ENCODE data around the gene SSTR5.

DNA sequence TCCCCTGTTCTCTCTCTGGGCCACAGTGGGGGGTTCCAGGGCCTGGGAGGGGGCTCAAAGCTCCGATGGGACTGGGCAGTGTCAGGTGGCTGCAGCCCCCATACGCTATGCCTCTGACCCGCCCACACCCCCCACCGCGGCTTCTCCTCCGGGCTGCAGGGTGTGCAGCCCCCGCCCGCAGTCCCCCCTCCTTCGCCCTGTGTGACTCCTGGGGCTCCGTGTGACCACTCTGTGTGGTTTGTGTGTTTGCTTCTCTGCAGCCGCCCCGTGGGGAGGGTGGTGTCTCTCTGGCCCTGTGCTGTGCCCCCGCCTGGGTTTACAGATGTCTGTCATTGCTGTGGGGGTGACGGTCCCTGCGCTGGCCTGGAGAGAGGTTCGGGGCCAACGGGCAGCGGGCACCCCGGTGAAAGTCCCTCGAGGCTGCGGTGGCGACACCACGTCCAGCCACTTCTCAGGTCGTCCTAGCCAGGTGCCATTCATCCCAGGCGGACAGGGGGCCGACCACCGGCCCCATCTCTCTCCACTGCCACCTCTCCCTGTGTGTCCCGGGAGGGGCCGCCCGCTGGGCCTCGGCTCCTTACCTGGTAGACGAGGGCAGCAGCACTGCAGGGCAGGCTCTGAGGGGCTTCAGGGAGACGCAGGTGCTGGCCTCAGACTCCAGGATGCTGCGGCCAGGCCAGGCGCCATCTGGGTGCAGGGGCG lies 5.5 kb downstream of the SSTR5 start:
- no peak for TF ChIP-seq POLR2A (IDR thresholded peaks at IDR 0.05)
- TF ChIP-seq, protein P1, sequence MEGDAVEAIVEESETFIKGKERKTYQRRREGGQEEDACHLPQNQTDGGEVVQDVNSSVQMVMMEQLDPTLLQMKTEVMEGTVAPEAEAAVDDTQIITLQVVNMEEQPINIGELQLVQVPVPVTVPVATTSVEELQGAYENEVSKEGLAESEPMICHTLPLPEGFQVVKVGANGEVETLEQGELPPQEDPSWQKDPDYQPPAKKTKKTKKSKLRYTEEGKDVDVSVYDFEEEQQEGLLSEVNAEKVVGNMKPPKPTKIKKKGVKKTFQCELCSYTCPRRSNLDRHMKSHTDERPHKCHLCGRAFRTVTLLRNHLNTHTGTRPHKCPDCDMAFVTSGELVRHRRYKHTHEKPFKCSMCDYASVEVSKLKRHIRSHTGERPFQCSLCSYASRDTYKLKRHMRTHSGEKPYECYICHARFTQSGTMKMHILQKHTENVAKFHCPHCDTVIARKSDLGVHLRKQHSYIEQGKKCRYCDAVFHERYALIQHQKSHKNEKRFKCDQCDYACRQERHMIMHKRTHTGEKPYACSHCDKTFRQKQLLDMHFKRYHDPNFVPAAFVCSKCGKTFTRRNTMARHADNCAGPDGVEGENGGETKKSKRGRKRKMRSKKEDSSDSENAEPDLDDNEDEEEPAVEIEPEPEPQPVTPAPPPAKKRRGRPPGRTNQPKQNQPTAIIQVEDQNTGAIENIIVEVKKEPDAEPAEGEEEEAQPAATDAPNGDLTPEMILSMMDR (IDR thresholded peaks at IDR 0.05): no peak

All from uterus (tissue), 2 donors.